Memory B cell (primary cell): ENCODE measurements around the gene CDHR5.

ENCODE experiments used
- ATAC-seq: fragments of 150-1000 bp; cut with Tn5 transposase; 2 replicates; pipeline ENCODE4 v1.10.0; 2021; ENCODE audit warnings: low read depth, mild to moderate bottlenecking, moderate library complexity
- DNase-seq, 2 donors: peaks; one replicate each; pipeline ENCODE4 v3.0.0; 2022; ENCODE audit warnings: low spot score in 2 of 2
- H3K27ac Mint-ChIP-seq: one replicate; pipeline ENCODE4 v1.8.0; 2022; ENCODE audit warnings: mild to moderate bottlenecking, moderate library complexity, mixed read lengths
- H3K27me3 Mint-ChIP-seq: one replicate; pipeline ENCODE4 v1.8.0; 2022; ENCODE audit warnings: mixed read lengths
- H3K36me3 Mint-ChIP-seq: one replicate; pipeline ENCODE4 v1.8.0; 2022; ENCODE audit warnings: mild to moderate bottlenecking, mixed read lengths
- H3K4me1 Mint-ChIP-seq: one replicate; pipeline ENCODE4 v1.8.0; 2022; ENCODE audit warnings: mixed read lengths
- H3K4me3 Mint-ChIP-seq: one replicate; pipeline ENCODE4 v1.8.0; 2022; ENCODE audit warnings: mild to moderate bottlenecking, moderate library complexity, mixed read lengths
- H3K9me3 Mint-ChIP-seq: one replicate; pipeline ENCODE4 v1.8.0; 2022; ENCODE audit warnings: mixed read lengths

Gene CDHR5

GRCh38 chr11:637593-638521, 13.1 kb upstream of the CDHR5 start:
- peak overlapping the region; percentile 63 for H3K4me3 Mint-ChIP-seq
- DNase-seq (no peak), ATAC-seq (no peak)
- peaks cover 13% of the 10 kb centered on the region for H3K27me3 Mint-ChIP-seq
- peaks cover 11% of the 10 kb centered on the region for H3K4me1 Mint-ChIP-seq
- H3K36me3 Mint-ChIP-seq = peaks cover 6% of the 10 kb centered on the region
- H3K9me3 Mint-ChIP-seq = no peaks in the 10 kb centered on the region
- peak overlapping the region; percentile 58 for H3K27ac Mint-ChIP-seq

- peak overlapping the region; percentile 63 for H3K4me3 Mint-ChIP-seq
- DNase-seq (no peak), ATAC-seq (no peak)
- H3K4me1 Mint-ChIP-seq = peaks cover 11% of the 10 kb centered on the region
- H3K9me3 Mint-ChIP-seq = no peaks in the 10 kb centered on the region
- H3K27me3 Mint-ChIP-seq = peaks cover 13% of the 10 kb centered on the region
- peak overlapping the region; percentile 58 for H3K27ac Mint-ChIP-seq
- peaks cover 5% of the 10 kb centered on the region for H3K36me3 Mint-ChIP-seq
These were observed 12.5 kb upstream of the CDHR5 start for GRCh38 chr11:637333-637592.

- H3K27me3 Mint-ChIP-seq = peaks cover 13% of the 10 kb centered on the region
- H3K4me3 Mint-ChIP-seq = peak within 1 kb of the TSS; percentile 63
- H3K9me3 Mint-ChIP-seq = no peaks in the 10 kb centered on the region
- no peak for DNase-seq
- H3K4me1 Mint-ChIP-seq = peaks cover 11% of the 10 kb centered on the region
- peak within 1 kb of the TSS; percentile 58 for H3K27ac Mint-ChIP-seq
- ATAC-seq = no peak
- H3K36me3 Mint-ChIP-seq = peaks cover 5% of the 10 kb centered on the region
These were observed 12.0 kb upstream of the CDHR5 start, which contains the start of gene DRD4 for GRCh38 chr11:636511-637332. TSS of gene DRD4 (plus strand) at chr11:637269. CDS start at chr11:637305, 36 bp downstream.

GRCh38 chr11:635945-636510, 11.3 kb upstream of the CDHR5 start:
- Mint-ChIP-seq H3K4me1 (peaks cover 11% of the 10 kb centered on the region), H3K27me3 (peaks cover 13% of the 10 kb centered on the region), H3K4me3 (peak overlapping the region; percentile 59), H3K36me3 (peaks cover 5% of the 10 kb centered on the region), H3K9me3 (no peaks in the 10 kb centered on the region), H3K27ac (no peak overlapping the region)
- DNase-seq (no peak), ATAC-seq (no peak)

GRCh38 chr11:630871-631270, 6.1 kb upstream of the CDHR5 start:
- DNase-seq (no peak), ATAC-seq (no peak)
- Mint-ChIP-seq H3K36me3 (peaks cover 5% of the 10 kb centered on the region), H3K9me3 (peaks cover 3% of the 10 kb centered on the region), H3K4me3 (no peak overlapping the region), H3K27ac (no peak overlapping the region), H3K4me1 (peaks cover 19% of the 10 kb centered on the region), H3K27me3 (peaks cover 16% of the 10 kb centered on the region)

GRCh38 chr11:629237-629583, 4.5 kb upstream of the CDHR5 start:
- H3K4me1 Mint-ChIP-seq = peaks cover 19% of the 10 kb centered on the region
- DNase-seq (no peak), ATAC-seq (peak; percentile 59)
- H3K27ac Mint-ChIP-seq = no peak overlapping the region
- H3K4me3 Mint-ChIP-seq = peak overlapping the region; percentile 2
- H3K36me3 Mint-ChIP-seq = peaks cover 5% of the 10 kb centered on the region
- H3K9me3 Mint-ChIP-seq = peaks cover 3% of the 10 kb centered on the region
- H3K27me3 Mint-ChIP-seq = peaks cover 17% of the 10 kb centered on the region

GRCh38 chr11:628056-628455, 3.3 kb upstream of the CDHR5 start:
- peaks cover 9% of the 10 kb centered on the region for H3K36me3 Mint-ChIP-seq

GRCh38 chr11:627308-627576, 2.5 kb upstream of the CDHR5 start:
- DNase-seq = no peak
- no peak overlapping the region for H3K27ac Mint-ChIP-seq
- peaks cover 7% of the 10 kb centered on the region for H3K36me3 Mint-ChIP-seq
- peaks cover 19% of the 10 kb centered on the region for H3K4me1 Mint-ChIP-seq
- H3K27me3 Mint-ChIP-seq = peaks cover 21% of the 10 kb centered on the region
- no peak overlapping the region for H3K4me3 Mint-ChIP-seq
- peaks cover 3% of the 10 kb centered on the region for H3K9me3 Mint-ChIP-seq
- no peak for ATAC-seq

More at GRCh38 chr11:628056-628455, 3.3 kb upstream of the CDHR5 start:
- ATAC-seq = no peak
- Mint-ChIP-seq H3K27me3 (peaks cover 21% of the 10 kb centered on the region), H3K9me3 (peaks cover 3% of the 10 kb centered on the region), H3K4me1 (peaks cover 19% of the 10 kb centered on the region), H3K27ac (peak overlapping the region; percentile 45), H3K4me3 (peak overlapping the region; percentile 50)
- DNase-seq = no peak

- H3K4me1 Mint-ChIP-seq = peaks cover 19% of the 10 kb centered on the region
- ATAC-seq (no peak), DNase-seq (no peak)
- peaks cover 7% of the 10 kb centered on the region for H3K36me3 Mint-ChIP-seq
- peaks cover 3% of the 10 kb centered on the region for H3K9me3 Mint-ChIP-seq
- peak within 1 kb of the TSS; percentile 45 for H3K27ac Mint-ChIP-seq
- H3K27me3 Mint-ChIP-seq = peaks cover 21% of the 10 kb centered on the region
- H3K4me3 Mint-ChIP-seq = peak within 1 kb of the TSS; percentile 50
These were observed 1.9 kb upstream of the CDHR5 start, which contains the start of gene SCT for GRCh38 chr11:626475-627307. TSS of gene SCT (minus strand) at chr11:627181. CDS start at chr11:627143, 38 bp downstream.

- Mint-ChIP-seq H3K27ac (no peak overlapping the region), H3K4me3 (no peak overlapping the region), H3K36me3 (peaks cover 7% of the 10 kb centered on the region), H3K9me3 (peaks cover 3% of the 10 kb centered on the region), H3K4me1 (peaks cover 19% of the 10 kb centered on the region), H3K27me3 (peaks cover 21% of the 10 kb centered on the region)
- DNase-seq = no peak
- no peak for ATAC-seq
These were observed 997 bp upstream of the CDHR5 start for GRCh38 chr11:625636-626268.

- H3K9me3 Mint-ChIP-seq = peaks cover 3% of the 10 kb centered on the region
- no peak overlapping the region for H3K27ac Mint-ChIP-seq
- ATAC-seq (no peak), DNase-seq (no peak)
- peaks cover 13% of the 10 kb centered on the region for H3K4me1 Mint-ChIP-seq
- peaks cover 7% of the 10 kb centered on the region for H3K36me3 Mint-ChIP-seq
- H3K27me3 Mint-ChIP-seq = peaks cover 21% of the 10 kb centered on the region
- H3K4me3 Mint-ChIP-seq = no peak overlapping the region
These were observed 603 bp downstream of the CDHR5 start for GRCh38 chr11:623999-624704.

GRCh38 chr11:623349-623869, 1.3 kb downstream of the CDHR5 start:
- ATAC-seq = no peak
- Mint-ChIP-seq H3K27ac (no peak overlapping the region), H3K36me3 (peaks cover 7% of the 10 kb centered on the region), H3K4me1 (peaks cover 7% of the 10 kb centered on the region), H3K9me3 (peaks cover 3% of the 10 kb centered on the region), H3K27me3 (peaks cover 17% of the 10 kb centered on the region), H3K4me3 (no peak overlapping the region)
- DNase-seq = no peak
